ENCODE data around the gene SEMA6A.

DNA sequence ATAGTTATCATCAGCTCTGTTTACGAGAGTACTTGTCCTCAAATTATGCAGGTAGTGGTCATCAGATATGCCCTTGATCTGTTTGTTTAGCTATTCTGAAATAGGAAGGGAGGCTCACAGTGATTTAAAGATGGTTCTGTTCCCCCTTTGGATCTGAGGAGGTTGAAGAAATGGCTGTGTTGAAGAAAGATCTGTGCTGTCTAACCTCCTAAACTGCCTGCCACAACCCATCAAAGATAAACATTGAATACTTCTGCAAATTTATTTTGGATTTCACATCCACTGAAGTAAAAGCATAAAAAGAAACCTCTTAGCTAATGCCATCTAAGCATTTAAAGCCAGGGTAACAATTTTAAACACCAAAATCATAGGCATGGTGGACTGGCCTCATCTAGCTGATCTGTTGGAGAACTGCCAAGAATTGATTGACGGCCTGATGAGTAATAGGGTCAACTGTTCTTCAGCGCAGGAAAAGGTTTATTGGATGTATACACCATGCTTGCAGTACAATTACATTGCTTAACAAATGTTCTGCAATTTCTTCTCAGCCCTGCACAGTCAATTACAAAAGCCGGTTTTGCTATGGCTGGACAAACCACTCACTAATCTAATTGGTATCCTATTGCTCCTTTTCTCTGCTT lies 97.6 kb downstream of the SEMA6A start:
- TF ChIP-seq, protein P1, sequence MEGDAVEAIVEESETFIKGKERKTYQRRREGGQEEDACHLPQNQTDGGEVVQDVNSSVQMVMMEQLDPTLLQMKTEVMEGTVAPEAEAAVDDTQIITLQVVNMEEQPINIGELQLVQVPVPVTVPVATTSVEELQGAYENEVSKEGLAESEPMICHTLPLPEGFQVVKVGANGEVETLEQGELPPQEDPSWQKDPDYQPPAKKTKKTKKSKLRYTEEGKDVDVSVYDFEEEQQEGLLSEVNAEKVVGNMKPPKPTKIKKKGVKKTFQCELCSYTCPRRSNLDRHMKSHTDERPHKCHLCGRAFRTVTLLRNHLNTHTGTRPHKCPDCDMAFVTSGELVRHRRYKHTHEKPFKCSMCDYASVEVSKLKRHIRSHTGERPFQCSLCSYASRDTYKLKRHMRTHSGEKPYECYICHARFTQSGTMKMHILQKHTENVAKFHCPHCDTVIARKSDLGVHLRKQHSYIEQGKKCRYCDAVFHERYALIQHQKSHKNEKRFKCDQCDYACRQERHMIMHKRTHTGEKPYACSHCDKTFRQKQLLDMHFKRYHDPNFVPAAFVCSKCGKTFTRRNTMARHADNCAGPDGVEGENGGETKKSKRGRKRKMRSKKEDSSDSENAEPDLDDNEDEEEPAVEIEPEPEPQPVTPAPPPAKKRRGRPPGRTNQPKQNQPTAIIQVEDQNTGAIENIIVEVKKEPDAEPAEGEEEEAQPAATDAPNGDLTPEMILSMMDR (IDR thresholded peaks at IDR 0.05) = no peak
- TF ChIP-seq POLR2AphosphoS5 (IDR thresholded peaks at IDR 0.05) = no peak

Data from breast epithelium (tissue), 3 donors.